SK-N-SH (cell line): Measurements from ENCODE around the gene OTOP3.

ENCODE experiments used
- CTCF ChIP-seq: fragments of 200-600 bp; sonication (generic); IDR thresholded peaks from 2 replicates; pipeline ENCODE4 v1.6.1; 2017; ENCODE audit warnings: antibody characterized with exemption, mild to moderate bottlenecking, moderate library complexity
- FOXM1 ChIP-seq: IDR thresholded peaks from 2 replicates; pipeline ENCODE4 v1.4.0; 2012; ENCODE audit warnings: low read depth, mild to moderate bottlenecking
- REST ChIP-seq: IDR thresholded peaks from 2 replicates; pipeline ENCODE4 v1.6.1; 2012; ENCODE audit warnings: mild to moderate bottlenecking, low read depth, low read length, moderate library complexity
- SMC3 ChIP-seq: IDR thresholded peaks from 2 replicates; pipeline ENCODE4 v1.6.1; 2012; ENCODE audit warnings: low read depth, low read length, improper control_type of control experiment
- TCF12 ChIP-seq: IDR thresholded peaks from 2 replicates; pipeline ENCODE4 v1.4.0; 2012

- no peak for TF ChIP-seq SMC3
- TF ChIP-seq CTCF, result no peak
- no peak for TF ChIP-seq REST
- TF ChIP-seq FOXM1, result no peak
- no peak for TF ChIP-seq TCF12
Observed at GRCh38 chr17:74925242-74925641, 10.5 kb upstream of the OTOP3 start.
